Activated CD4-positive, alpha-beta T cell treated with anti-CD3 and anti-CD28 coated beads for 1 hour (primary cell): ENCODE results near the gene GAL3ST1.

Experiments
- DNase-seq: peaks from one replicate; pipeline ENCODE4 v3.0.0-alpha.2; 2020

GAL3ST1 gene

GRCh38 chr22:30531651-30532608 is 42.5 kb downstream of the GAL3ST1 start:
- DNase-seq, result no peak

GRCh38 chr22:30526656-30527055 is 47.8 kb downstream of the GAL3ST1 start:
- DNase-seq, result no peak

GRCh38 chr22:30523646-30524489 is 50.6 kb downstream of the GAL3ST1 start:
- no peak for DNase-seq

- no peak for DNase-seq
Measured at GRCh38 chr22:30521368-30522156, 52.9 kb downstream of the GAL3ST1 start.

- no peak for DNase-seq
Measured at GRCh38 chr22:30519842-30520425, 54.5 kb downstream of the GAL3ST1 start.

GRCh38 chr22:30516731-30517130 is 57.7 kb downstream of the GAL3ST1 start:
- DNase-seq, result no peak

GRCh38 chr22:30516273-30516672 is 58.2 kb downstream of the GAL3ST1 start:
- DNase-seq, result no peak

- DNase-seq, result no peak
Measured at GRCh38 chr22:30514252-30514651, 60.2 kb downstream of the GAL3ST1 start.

- no peak for DNase-seq
Measured at GRCh38 chr22:30513462-30513861, 61.0 kb downstream of the GAL3ST1 start.

GRCh38 chr22:30511911-30512310 is 62.6 kb downstream of the GAL3ST1 start:
- no peak for DNase-seq

- DNase-seq, result no peak
Measured at GRCh38 chr22:30511109-30511508, 63.4 kb downstream of the GAL3ST1 start.

- no peak for DNase-seq
Measured at GRCh38 chr22:30508216-30508615, 66.2 kb downstream of the GAL3ST1 start.

GRCh38 chr22:30507670-30508069 is 66.8 kb downstream of the GAL3ST1 start:
- no peak for DNase-seq

- DNase-seq, result no peak
Measured at GRCh38 chr22:30506507-30506968, 67.9 kb downstream of the GAL3ST1 start.
